GM18498 (cell line): Measurements from ENCODE around the gene MACROH2A2.
"Not testable (repeated sequence)": the region's sequence is repeated elsewhere in the genome, so short reads cannot be mapped to it uniquely, and the experiment has no call there.

Experiments used
- ATAC-seq: cut with Tn5 transposase; IDR thresholded peaks from one replicate; pipeline ENCODE4 v1.9.1; 2021; ENCODE audit warnings: mild to moderate bottlenecking, moderate library complexity; ENCODE audit not compliant: unreplicated experiment

Gene MACROH2A2

DNA sequence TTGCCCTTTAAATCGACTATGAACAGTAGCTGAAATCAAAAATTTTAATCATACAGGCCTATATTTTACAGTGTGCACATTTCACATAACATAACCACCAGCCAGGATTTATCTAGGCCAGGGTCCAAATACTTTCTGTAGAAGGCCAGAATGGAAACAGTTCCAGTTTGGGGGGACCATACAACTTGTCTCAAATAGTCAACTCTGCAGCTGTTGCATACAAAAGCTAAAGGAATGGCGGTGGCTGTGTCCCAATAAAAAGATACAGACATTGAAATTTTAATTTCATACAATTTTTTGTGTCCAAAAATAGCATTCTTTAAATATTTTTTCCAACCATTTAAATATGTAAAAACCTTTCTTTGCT, 94.6 kb downstream of the MACROH2A2 start:
- no peak for ATAC-seq

DNA sequence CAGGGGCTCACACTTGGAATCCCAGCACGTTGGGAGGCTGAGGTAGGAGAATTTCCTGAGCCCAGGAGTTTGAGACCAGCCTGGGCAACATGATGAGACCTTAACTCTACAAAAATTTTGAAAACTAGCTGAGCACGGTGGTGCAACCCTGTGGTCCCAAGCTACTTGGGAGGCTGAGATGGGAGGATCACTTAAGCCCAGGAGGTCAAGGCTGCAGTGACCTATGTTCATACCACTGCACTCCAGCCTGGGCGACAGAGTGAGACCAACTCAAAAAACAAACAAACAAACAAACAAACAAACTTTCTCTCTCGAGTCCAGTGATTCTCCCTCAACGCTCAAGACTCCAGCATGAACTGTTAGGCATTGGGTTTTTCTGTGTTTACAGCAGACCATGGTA, 95.9 kb downstream of the MACROH2A2 start:
- no peak for ATAC-seq

DNA sequence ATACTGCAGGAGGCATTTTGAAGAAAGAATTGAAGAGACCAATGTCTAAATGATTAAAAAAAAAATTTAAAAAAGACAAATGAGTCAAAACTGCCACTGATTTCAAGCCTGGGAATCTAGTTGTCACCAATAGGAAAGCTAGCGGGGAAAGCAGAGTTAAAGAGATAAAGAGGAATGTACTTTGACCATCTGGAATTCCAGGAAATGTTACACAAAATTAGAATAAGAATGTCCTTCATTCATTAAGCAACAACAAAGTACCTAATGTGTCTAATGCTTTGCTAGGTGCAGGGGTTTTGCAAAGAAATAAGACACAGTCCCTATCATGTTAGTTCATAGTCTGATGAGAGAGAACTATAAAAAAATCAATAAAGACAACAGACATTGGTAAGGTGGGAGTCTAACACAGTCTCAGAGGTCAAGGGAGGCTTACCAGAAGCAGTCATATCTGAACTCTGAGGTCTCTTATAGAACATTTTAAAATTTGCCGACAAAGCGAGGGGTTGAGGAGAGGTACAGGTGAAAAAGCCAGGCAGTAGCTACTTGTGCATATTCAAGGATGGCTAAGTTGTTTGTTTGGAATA, 102.7 kb downstream of the MACROH2A2 start:
- ATAC-seq: no peak

DNA sequence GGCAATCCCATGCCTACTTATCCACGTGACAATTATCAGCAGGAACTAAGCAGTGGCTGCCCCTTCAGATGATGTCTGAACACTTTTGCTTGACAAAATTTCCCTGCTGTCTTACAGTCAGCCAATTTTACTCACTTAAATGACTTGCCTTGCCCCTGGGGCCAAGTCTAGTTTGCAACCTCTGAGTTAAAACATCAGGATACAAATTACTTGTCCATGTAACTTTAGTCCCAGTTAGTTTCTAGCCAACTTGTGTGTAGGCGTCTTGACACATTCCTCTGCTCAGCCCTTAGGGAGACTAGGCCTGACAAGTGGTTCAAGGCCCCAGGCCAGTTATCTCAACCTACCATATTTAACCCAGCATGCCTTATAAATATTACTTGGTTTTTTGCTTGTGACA, 105.5 kb downstream of the MACROH2A2 start:
- ATAC-seq: no peak

DNA sequence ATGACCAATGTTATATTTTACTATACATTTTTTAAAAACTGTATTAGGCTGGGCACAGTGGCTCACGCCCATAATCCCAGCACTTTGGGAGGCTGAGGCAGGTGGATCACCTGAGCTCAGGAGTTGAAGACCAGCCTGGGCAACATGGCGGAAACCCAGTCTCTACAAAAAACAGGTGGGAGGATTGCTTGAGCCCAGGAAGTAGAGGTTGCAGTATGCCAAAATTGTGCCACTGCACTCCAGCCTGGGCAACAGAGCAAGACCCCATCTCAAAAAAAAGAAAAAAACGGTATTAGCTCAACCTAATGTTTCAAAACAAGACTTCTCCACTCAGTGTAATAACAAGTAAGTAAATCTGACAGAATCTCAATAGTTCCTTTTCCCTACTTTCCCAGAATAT, 106.7 kb downstream of the MACROH2A2 start:
- ATAC-seq: not testable (repeated sequence)

DNA sequence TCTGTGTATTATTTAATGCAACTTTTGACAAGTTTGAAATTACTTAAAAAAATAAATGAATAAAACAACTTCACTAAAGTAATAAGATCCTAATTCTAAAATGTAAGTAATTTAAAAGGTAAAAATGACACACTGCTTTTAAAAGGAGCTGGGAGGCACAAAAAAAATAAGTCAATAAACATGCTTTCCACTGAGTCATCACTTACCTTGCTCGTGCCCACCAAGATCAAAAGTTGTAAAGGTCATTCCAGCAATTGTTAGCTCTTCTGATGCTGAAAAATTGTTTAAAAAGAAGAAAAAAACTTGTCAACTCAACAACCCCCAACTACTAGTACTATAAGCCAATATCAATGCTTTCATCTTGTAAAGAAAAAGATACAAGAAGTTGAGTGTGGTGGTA, 108.2 kb downstream of the MACROH2A2 start:
- no peak for ATAC-seq
